Retinal pigment epithelial cell (primary cell): ENCODE data around the gene EXD1.

Source experiments
- DNase-seq: peaks from one replicate; pipeline ENCODE4 v3.0.0-alpha.2; 2010; ENCODE audit warnings: low read depth
- H3K4me3 ChIP-seq: 2 replicates; pipeline ENCODE4 v1.5.1; 2011; ENCODE audit warnings: mild to moderate bottlenecking, low read length, control low read depth, moderate library complexity
- CTCF ChIP-seq: conservative IDR thresholded peaks from 2 replicates; pipeline ENCODE4 v1.5.1; 2011; ENCODE audit warnings: low read depth, low read length, control low read depth, inconsistent platforms

EXD1 gene

GRCh38 chr15:41199470-41199869, 31.1 kb downstream of the EXD1 start:
- TF ChIP-seq CTCF, result no peak
- no peak overlapping the region for H3K4me3 ChIP-seq
- no peak for DNase-seq

GRCh38 chr15:41194444-41194843, 36.1 kb downstream of the EXD1 start:
- no peak overlapping the region for H3K4me3 ChIP-seq
- no peak for DNase-seq
- TF ChIP-seq CTCF, result no peak

- TF ChIP-seq CTCF, result no peak
- no peak overlapping the region for H3K4me3 ChIP-seq
- no peak for DNase-seq
Observed at GRCh38 chr15:41183581-41183980, 47.0 kb downstream of the EXD1 start.

- no peak for DNase-seq
- no peak overlapping the region for H3K4me3 ChIP-seq
- TF ChIP-seq CTCF, result no peak
Observed at GRCh38 chr15:41182266-41182665, 48.3 kb downstream of the EXD1 start.

- no peak for TF ChIP-seq CTCF
- no peak for DNase-seq
- no peak overlapping the region for H3K4me3 ChIP-seq
Observed at GRCh38 chr15:41180206-41180789, 50.3 kb downstream of the EXD1 start.

GRCh38 chr15:41169781-41170180, 60.8 kb downstream of the EXD1 start:
- no peak overlapping the region for H3K4me3 ChIP-seq
- no peak for TF ChIP-seq CTCF
- no peak for DNase-seq

GRCh38 chr15:41169086-41169485, 61.5 kb downstream of the EXD1 start:
- TF ChIP-seq CTCF, result no peak
- H3K4me3 ChIP-seq, result no peak overlapping the region
- no peak for DNase-seq
